Thoracic aorta (tissue), 2 donors: ENCODE measurements around the gene ZNF544. TPM values are rescaled to one million over a fixed set of nuclear protein-coding genes. Genes with fewer than 3 reads are reported as not detected.
"Not testable (repeated sequence)": the region's sequence is repeated elsewhere in the genome, so short reads cannot be mapped to it uniquely, and the experiment has no call there.

Experiments used
- ATAC-seq: fragments of 150-250 bp; one replicate; pipeline ENCODE4 v1.8.0; 2017; ENCODE audit warnings: low read depth; ENCODE audit not compliant: insufficient number of reproducible peaks, low FRiP score
- DNase-seq: peaks from one replicate; pipeline ENCODE4 v3.0.0-alpha.2; 2020; ENCODE audit warnings: low spot score
- H3K27ac ChIP-seq, 2 donors: fragments of 200-600 bp; sonication (generic); 1 replicate in 1 of 2; 2 replicates in 1 of 2; pipeline ENCODE4 v1.5.1; 2016; ENCODE audit warnings: mild to moderate bottlenecking in 2 of 2, moderate library complexity in 2 of 2
- H3K27me3 ChIP-seq: fragments of 200-600 bp; sonication (generic); replicated peaks from 2 replicates; pipeline ENCODE4 v1.6.0; 2016; ENCODE audit warnings: mild to moderate bottlenecking; ENCODE audit not compliant: insufficient read depth
- H3K36me3 ChIP-seq: fragments of 200-600 bp; sonication (generic); one replicate; pipeline ENCODE4 v1.5.1; 2016
- H3K4me1 ChIP-seq, 2 donors: fragments of 200-600 bp; sonication (generic); 1 replicate in 1 of 2; 2 replicates in 1 of 2; pipeline versions ENCODE4 v1.5.1 to v1.6.0; 2016; ENCODE audit warnings: low read depth in 2 of 2, mild to moderate bottlenecking in 1 of 2; ENCODE audit not compliant: control insufficient read depth in 1 of 2
- H3K4me3 ChIP-seq: fragments of 200-600 bp; sonication (generic); 2 replicates; pipeline ENCODE4 v1.5.1; 2016; ENCODE audit warnings: mild to moderate bottlenecking
- H3K9me3 ChIP-seq: fragments of 200-600 bp; sonication (generic); 2 replicates; pipeline ENCODE4 v1.5.1; 2016
- CTCF ChIP-seq: fragments of 200-600 bp; sonication (generic); IDR thresholded peaks from one replicate; pipeline ENCODE4 v1.5.1; 2019; ENCODE audit warnings: antibody characterized with exemption
- total RNA-seq, 2 donors: library from RNA; depleted of rRNA; stranded (reverse); fragments of >200 nt; gene quantifications; one replicate each; pipeline versions ENCODE4 v1.1.0 to v1.2.3, GENCODE V29; 2016

ZNF544 gene
- total RNA-seq, 2 donors from 2014 or later = 23.8 to 25.6 TPM

GRCh38 chr19:58252102-58252685, 23.5 kb downstream of the ZNF544 start:
- peaks cover 88% of the 10 kb centered on the region for H3K36me3 ChIP-seq
- no peak overlapping the region for H3K27ac ChIP-seq

GRCh38 chr19:58258259-58258658, 29.5 kb downstream of the ZNF544 start:
- not testable (repeated sequence) for DNase-seq, ATAC-seq, H3K27ac ChIP-seq, H3K27me3 ChIP-seq, H3K4me1 ChIP-seq
- Histone ChIP-seq H3K9me3 (peaks cover 100% of the 10 kb centered on the region), H3K4me3 (peak overlapping the region; percentile 7), H3K36me3 (peaks cover 91% of the 10 kb centered on the region)

More at GRCh38 chr19:58252102-58252685, 23.5 kb downstream of the ZNF544 start:
- ATAC-seq (no peak), DNase-seq (no peak)
- Histone ChIP-seq H3K4me1 (no peaks in the 10 kb centered on the region), H3K9me3 (peaks cover 100% of the 10 kb centered on the region), H3K27me3 (no peaks in the 10 kb centered on the region), H3K4me3 (no peak overlapping the region)
- TF ChIP-seq CTCF = no peak

- ATAC-seq (no peak), DNase-seq (no peak)
- no peak for TF ChIP-seq CTCF
- H3K4me1 ChIP-seq = no peaks in the 10 kb centered on the region
- no peak overlapping the region for H3K27ac ChIP-seq
- H3K27me3 ChIP-seq = no peaks in the 10 kb centered on the region
- no peak overlapping the region for H3K4me3 ChIP-seq
- H3K9me3 ChIP-seq = peaks cover 97% of the 10 kb centered on the region
- peaks cover 92% of the 10 kb centered on the region for H3K36me3 ChIP-seq
Observed at GRCh38 chr19:58261600-58261967, 32.9 kb downstream of the ZNF544 start.

- no peak for DNase-seq
- no peak overlapping the region for H3K4me3 ChIP-seq
- H3K27me3 ChIP-seq = no peaks in the 10 kb centered on the region
- no peaks in the 10 kb centered on the region for H3K4me1 ChIP-seq
- no peak for ATAC-seq
- no peak overlapping the region for H3K27ac ChIP-seq
- H3K9me3 ChIP-seq = peaks cover 97% of the 10 kb centered on the region
- TF ChIP-seq CTCF = no peak
- H3K36me3 ChIP-seq = peaks cover 91% of the 10 kb centered on the region
Observed at GRCh38 chr19:58261968-58262921, 33.5 kb downstream of the ZNF544 start.

- DNase-seq = no peak
- Histone ChIP-seq H3K4me1 (no peaks in the 10 kb centered on the region), H3K9me3 (peaks cover 97% of the 10 kb centered on the region), H3K27ac (no peak overlapping the region), H3K4me3 (peak overlapping the region; percentile 10), H3K36me3 (peaks cover 86% of the 10 kb centered on the region), H3K27me3 (no peaks in the 10 kb centered on the region)
- no peak for TF ChIP-seq CTCF
- no peak for ATAC-seq
Observed at GRCh38 chr19:58262922-58263296, 34.2 kb downstream of the ZNF544 start.
